ENCODE results near the gene CDKAL1. TPM values are rescaled to one million over a fixed set of nuclear protein-coding genes. Genes with fewer than 3 reads are reported as not detected.

CDKAL1 gene
- total and polyA plus RNA-seq, 2 donors (not counting 3 experiments of a cell fraction or from before 2014, with no cell fraction given) = 6.1 to 20.5 TPM

- ChIA-PET CTCF (interaction anchor here (1.5 kb wide), 1 partner anchor 11 kb away, joined by 3 read pairs; no protein-coding TSS in a partner anchor), POLR2A (no interaction called here)
- intact Hi-C loops (cut with micrococcal nuclease) (no loop called here), dilution Hi-C loops (cut with MboI; ENCODE audit: extremely low pct_ligation_motif_present, low sequenced_read_pairs) (no loop called here)
- no peak overlapping the region for H3K9ac ChIP-seq (replicated peaks; ENCODE audit: extremely low read depth, insufficient read depth, low read length)
- H3K27ac ChIP-seq (ENCODE audit: insufficient read depth, low read depth, low read length) = no peak overlapping the region
- no peaks in the 10 kb centered on the region for H3K79me2 ChIP-seq (ENCODE audit: control insufficient read depth, insufficient read depth, low read length)
- H3K4me1 ChIP-seq (ENCODE audit: control insufficient read depth, extremely low read depth, insufficient read depth, low read length) = no peaks in the 10 kb centered on the region
- no peaks in the 10 kb centered on the region for H3K36me3 ChIP-seq (ENCODE audit: control insufficient read depth in 2 of 2, extremely low read depth in 1 of 2, insufficient read depth in 2 of 2, low read length in 2 of 2)
- no peaks in the 10 kb centered on the region for H4K20me1 ChIP-seq (replicated peaks; ENCODE audit: control insufficient read depth, extremely low read depth, insufficient read depth, low read length)
- H2AFZ ChIP-seq (ENCODE audit: low read depth, low read length) = no peak overlapping the region
- FAIRE-seq (no peak), DNase-seq (ENCODE audit: low read depth, low spot score) (no peak)
- BruUV-seq (replicated peaks) = no TSS peak
- H3K9me3 ChIP-seq (replicated peaks; ENCODE audit: control insufficient read depth, insufficient read depth, low read length) = no peaks in the 10 kb centered on the region
- no peaks in the 10 kb centered on the region for H3K9me1 ChIP-seq (replicated peaks; ENCODE audit: control insufficient read depth, extremely low read depth, insufficient read depth, low read length)
- no peak for TF ChIP-seq EZH2 (IDR thresholded peaks at IDR 0.05; ENCODE audit: borderline replicate concordance, low read depth, low read length, severe bottlenecking)
- TF ChIP-seq MAX (IDR thresholded peaks at IDR 0.05; ENCODE audit: insufficient read depth, insufficient read length) = no peak
- TF ChIP-seq POLR2AphosphoS5 (IDR thresholded peaks at IDR 0.05; ENCODE audit: insufficient read depth, low read depth, low read length) = no peak
- no peak for TF ChIP-seq FOS (IDR thresholded peaks at IDR 0.05; ENCODE audit: borderline replicate concordance, insufficient read depth, low read length)
- TF ChIP-seq GATA2 (IDR thresholded peaks at IDR 0.05; ENCODE audit: insufficient read depth, insufficient read length, low read depth, low read length) = no peak
- no peak for TF ChIP-seq POLR2A (IDR thresholded peaks at IDR 0.05; ENCODE audit: low read depth, low read length)
- no peak for TF ChIP-seq JUN (IDR thresholded peaks at IDR 0.05; ENCODE audit: borderline replicate concordance, insufficient read depth, insufficient read length, low read depth)
- TF ChIP-seq CTCF (IDR thresholded peaks at IDR 0.05; ENCODE audit: extremely low read depth in 1 of 2, insufficient read depth in 1 of 2, low read depth in 1 of 2, low read length in 2 of 2) = no peak
- no peak for TF ChIP-seq MYC (IDR thresholded peaks at IDR 0.05; ENCODE audit: low read depth, low read length)
- no peaks in the 10 kb centered on the region for H3K27me3 ChIP-seq (ENCODE audit: control insufficient read depth in 2 of 2, insufficient read depth in 2 of 2, low read length in 2 of 2)
- no peak overlapping the region for H3K4me3 ChIP-seq (replicated peaks in 1 of 3; ENCODE audit: insufficient read depth in 1 of 3, low read depth in 1 of 3, low read length in 3 of 3)
- no peak overlapping the region for H3K4me2 ChIP-seq (ENCODE audit: insufficient read depth, low read length)
These were observed 567.9 kb downstream of the CDKAL1 start for GRCh38 chr6:21102201-21102600.
